Measurements from ENCODE around the gene ZNF865. TPM values are rescaled to one million over a fixed set of nuclear protein-coding genes. Genes with fewer than 3 reads are reported as not detected.

ZNF865 gene
- total RNA-seq, 1 experiment from 2014 or later = 21.7 TPM

- TF ChIP-seq, protein P1, sequence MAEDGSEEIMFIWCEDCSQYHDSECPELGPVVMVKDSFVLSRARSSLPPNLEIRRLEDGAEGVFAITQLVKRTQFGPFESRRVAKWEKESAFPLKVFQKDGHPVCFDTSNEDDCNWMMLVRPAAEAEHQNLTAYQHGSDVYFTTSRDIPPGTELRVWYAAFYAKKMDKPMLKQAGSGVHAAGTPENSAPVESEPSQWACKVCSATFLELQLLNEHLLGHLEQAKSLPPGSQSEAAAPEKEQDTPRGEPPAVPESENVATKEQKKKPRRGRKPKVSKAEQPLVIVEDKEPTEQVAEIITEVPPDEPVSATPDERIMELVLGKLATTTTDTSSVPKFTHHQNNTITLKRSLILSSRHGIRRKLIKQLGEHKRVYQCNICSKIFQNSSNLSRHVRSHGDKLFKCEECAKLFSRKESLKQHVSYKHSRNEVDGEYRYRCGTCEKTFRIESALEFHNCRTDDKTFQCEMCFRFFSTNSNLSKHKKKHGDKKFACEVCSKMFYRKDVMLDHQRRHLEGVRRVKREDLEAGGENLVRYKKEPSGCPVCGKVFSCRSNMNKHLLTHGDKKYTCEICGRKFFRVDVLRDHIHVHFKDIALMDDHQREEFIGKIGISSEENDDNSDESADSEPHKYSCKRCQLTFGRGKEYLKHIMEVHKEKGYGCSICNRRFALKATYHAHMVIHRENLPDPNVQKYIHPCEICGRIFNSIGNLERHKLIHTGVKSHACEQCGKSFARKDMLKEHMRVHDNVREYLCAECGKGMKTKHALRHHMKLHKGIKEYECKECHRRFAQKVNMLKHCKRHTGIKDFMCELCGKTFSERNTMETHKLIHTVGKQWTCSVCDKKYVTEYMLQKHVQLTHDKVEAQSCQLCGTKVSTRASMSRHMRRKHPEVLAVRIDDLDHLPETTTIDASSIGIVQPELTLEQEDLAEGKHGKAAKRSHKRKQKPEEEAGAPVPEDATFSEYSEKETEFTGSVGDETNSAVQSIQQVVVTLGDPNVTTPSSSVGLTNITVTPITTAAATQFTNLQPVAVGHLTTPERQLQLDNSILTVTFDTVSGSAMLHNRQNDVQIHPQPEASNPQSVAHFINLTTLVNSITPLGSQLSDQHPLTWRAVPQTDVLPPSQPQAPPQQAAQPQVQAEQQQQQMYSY (CRISPR knock-in tag; IDR thresholded peaks at IDR 0.05) = no peak
- no peak for TF ChIP-seq FOXJ3 (CRISPR knock-in tag; IDR thresholded peaks at IDR 0.05; ENCODE audit: borderline replicate concordance)
- no peak for TF ChIP-seq FOXK1 (CRISPR knock-in tag; IDR thresholded peaks at IDR 0.05)
- no peak for TF ChIP-seq SP1 (CRISPR knock-in tag; conservative IDR thresholded peaks at IDR 0.05)
- no peak for TF ChIP-seq EMX1 (CRISPR knock-in tag; IDR thresholded peaks at IDR 0.05)
- TF ChIP-seq, protein P2, sequence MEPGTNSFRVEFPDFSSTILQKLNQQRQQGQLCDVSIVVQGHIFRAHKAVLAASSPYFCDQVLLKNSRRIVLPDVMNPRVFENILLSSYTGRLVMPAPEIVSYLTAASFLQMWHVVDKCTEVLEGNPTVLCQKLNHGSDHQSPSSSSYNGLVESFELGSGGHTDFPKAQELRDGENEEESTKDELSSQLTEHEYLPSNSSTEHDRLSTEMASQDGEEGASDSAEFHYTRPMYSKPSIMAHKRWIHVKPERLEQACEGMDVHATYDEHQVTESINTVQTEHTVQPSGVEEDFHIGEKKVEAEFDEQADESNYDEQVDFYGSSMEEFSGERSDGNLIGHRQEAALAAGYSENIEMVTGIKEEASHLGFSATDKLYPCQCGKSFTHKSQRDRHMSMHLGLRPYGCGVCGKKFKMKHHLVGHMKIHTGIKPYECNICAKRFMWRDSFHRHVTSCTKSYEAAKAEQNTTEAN (CRISPR knock-in tag; IDR thresholded peaks at IDR 0.05) = no peak
Measured at GRCh38 chr19:55626350-55626749, 20.9 kb downstream of the ZNF865 start (continued).

GRCh38 chr19:55632463-55632834 is 27.0 kb downstream of the ZNF865 start:
- Mint-ChIP-seq H3K4me1 (peaks cover 29% of the 10 kb centered on the region), H3K27me3 (ENCODE audit: low read depth) (peaks cover 9% of the 10 kb centered on the region; the same call in 1 of the 2 replicates), H3K27ac (peak overlapping the region; percentile 80), H3K36me3 (0 out of 2 replicates have a peak, but pooled peaks cover 5% of the 10 kb centered on the region), H3K4me3 (peak overlapping the region; percentile 20; the same call in 1 of the 2 replicates), H3K9me3 (no peaks in the 10 kb centered on the region)
- TF ChIP-seq CTCF (IDR thresholded peaks at IDR 0.05) (peak; percentile 87), MLX (CRISPR knock-in tag; IDR thresholded peaks at IDR 0.05) (no peak)
- ChIA-PET POLR2A (interaction anchor here (0.9 to 2.9 kb wide), 5 partner anchors 8 to 88 kb away, joined by 3 to 8 read pairs (median 4); partner anchors contain the start of genes U2AF2, ZNF784 and ZNF865), CTCF (interaction anchor here (0.5 to 3.9 kb wide), 45 partner anchors 8 to 1210 kb away, joined by 3 to 55 read pairs (median 4); partner anchors contain the start of genes CCDC106, FIZ1, ISOC2 and NAT14)
- DNase-seq (ENCODE audit: low spot score) (peak; percentile 92), ATAC-seq (peak; percentile 61)

DNA sequence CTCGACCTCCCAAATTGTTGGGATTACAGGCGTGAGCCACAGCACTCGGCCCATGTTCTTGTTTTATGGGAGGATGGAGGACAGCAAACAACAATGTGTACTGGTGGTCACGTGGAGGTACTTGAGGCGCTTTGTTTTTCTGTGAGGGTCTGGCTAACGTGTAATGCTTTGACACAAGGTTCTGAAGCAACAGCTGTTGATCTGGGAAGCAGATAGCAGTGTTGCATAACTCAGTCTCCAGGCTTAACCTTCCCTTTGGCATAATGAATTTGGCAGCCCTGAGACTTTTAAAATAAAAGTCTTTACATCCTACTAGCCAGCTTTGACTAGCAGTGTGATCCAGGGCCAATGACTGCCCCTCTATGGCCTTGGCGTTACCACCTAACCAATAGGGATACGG is 28.4 kb downstream of the ZNF865 start:
- Mint-ChIP-seq H3K4me1 (peaks cover 29% of the 10 kb centered on the region), H3K9me3 (peaks cover under 1% of the 10 kb centered on the region), H3K4me3 (peak overlapping the region; percentile 100), H3K27ac (no peak overlapping the region), H3K36me3 (peaks cover 12% of the 10 kb centered on the region), H3K27me3 (ENCODE audit: low read depth) (peaks cover 2% of the 10 kb centered on the region; the same call in 1 of the 2 replicates)
- no peak for ATAC-seq
- no peak for TF ChIP-seq PRRX2 (CRISPR knock-in tag; IDR thresholded peaks at IDR 0.05)
- no peak for TF ChIP-seq PREB (CRISPR knock-in tag; IDR thresholded peaks at IDR 0.05; ENCODE audit: borderline replicate concordance)
- TF ChIP-seq, protein P1 (CRISPR knock-in tag; IDR thresholded peaks at IDR 0.05) = no peak
- no peak for TF ChIP-seq IRF2 (CRISPR knock-in tag; IDR thresholded peaks at IDR 0.05; ENCODE audit: borderline replicate concordance, low read depth)
- no peak for TF ChIP-seq SP1 (CRISPR knock-in tag; conservative IDR thresholded peaks at IDR 0.05)
- no peak for TF ChIP-seq ZSCAN18 (CRISPR knock-in tag; IDR thresholded peaks at IDR 0.05)
- TF ChIP-seq CREB1 (CRISPR knock-in tag; IDR thresholded peaks at IDR 0.05) = no peak
- TF ChIP-seq, protein P3, sequence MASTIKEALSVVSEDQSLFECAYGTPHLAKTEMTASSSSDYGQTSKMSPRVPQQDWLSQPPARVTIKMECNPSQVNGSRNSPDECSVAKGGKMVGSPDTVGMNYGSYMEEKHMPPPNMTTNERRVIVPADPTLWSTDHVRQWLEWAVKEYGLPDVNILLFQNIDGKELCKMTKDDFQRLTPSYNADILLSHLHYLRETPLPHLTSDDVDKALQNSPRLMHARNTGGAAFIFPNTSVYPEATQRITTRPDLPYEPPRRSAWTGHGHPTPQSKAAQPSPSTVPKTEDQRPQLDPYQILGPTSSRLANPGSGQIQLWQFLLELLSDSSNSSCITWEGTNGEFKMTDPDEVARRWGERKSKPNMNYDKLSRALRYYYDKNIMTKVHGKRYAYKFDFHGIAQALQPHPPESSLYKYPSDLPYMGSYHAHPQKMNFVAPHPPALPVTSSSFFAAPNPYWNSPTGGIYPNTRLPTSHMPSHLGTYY (CRISPR knock-in tag; IDR thresholded peaks at IDR 0.05) = no peak
- CTCF ChIA-PET = interaction anchor here (1.5 to 3.9 kb wide), 9 partner anchors 9 to 167 kb away, joined by 5 to 55 read pairs (median 21); partner anchors contain the start of genes CCDC106, U2AF2, ZNF628 and ZNF784
- POLR2A ChIA-PET = no interaction called here
- no peak for DNase-seq (ENCODE audit: low spot score)
